Transverse colon (tissue), 4 donors: ENCODE results near the gene MAP2K6. TPM values are rescaled to one million over a fixed set of nuclear protein-coding genes. Genes with fewer than 3 reads are reported as not detected.

ENCODE experiments used
- DNase-seq: peaks from one replicate; pipeline ENCODE4 v3.0.0-alpha.2; 2019
- H3K27ac ChIP-seq, 4 donors: fragments of 200-600 bp; sonication (generic); 2 replicates each; pipeline ENCODE4 v1.5.1; 2016 to 2018; ENCODE audit warnings: inconsistent platforms in 4 of 4
- H3K27me3 ChIP-seq: fragments of 200-600 bp; sonication (generic); 2 replicates; pipeline ENCODE4 v1.5.1; 2017; ENCODE audit warnings: inconsistent platforms
- H3K36me3 ChIP-seq, 4 donors: fragments of 200-600 bp; sonication (generic); 2 replicates each; pipeline ENCODE4 v1.5.1; 2017 to 2019; ENCODE audit warnings: inconsistent platforms in 4 of 4
- H3K4me1 ChIP-seq, 4 donors: fragments of 200-600 bp; sonication (generic); 2 replicates each; pipeline ENCODE4 v1.5.1; 2017 to 2020; ENCODE audit warnings: inconsistent platforms in 4 of 4
- H3K4me3 ChIP-seq, 4 donors: fragments of 200-600 bp; sonication (generic); 1 replicate in 1 of 4; 2 replicates in 3 of 4; pipeline versions ENCODE4 v1.5.1 to v1.6.1; 2017 to 2019; ENCODE audit warnings: inconsistent platforms in 4 of 4
- H3K9me3 ChIP-seq, 2 donors: fragments of 200-600 bp; sonication (generic); 2 replicates each; pipeline ENCODE4 v1.5.1; 2017 to 2019; ENCODE audit warnings: inconsistent platforms in 2 of 2
- EP300 ChIP-seq: sonication (generic); formaldehyde crosslinking; IDR thresholded peaks from one replicate; pipeline ENCODE4 v1.6.1; 2017; ENCODE audit warnings: antibody characterized with exemption, low read depth
- POLR2A ChIP-seq: fragments of 450-650 bp; IDR thresholded peaks from one replicate; pipeline ENCODE4 v1.6.1; 2016; ENCODE audit warnings: antibody characterized with exemption, mild to moderate bottlenecking, moderate library complexity
- POLR2AphosphoS5 ChIP-seq, 3 donors: sonication (generic); formaldehyde crosslinking; IDR thresholded peaks; one replicate each; pipeline ENCODE4 v1.6.1; 2016; ENCODE audit warnings: antibody characterized with exemption in 3 of 3
- WGBS, 2 donors: methylation state at CpG; one replicate each; pipeline ENCODE4 v1.1.5; 2018; ENCODE audit warnings: low coverage in 1 of 2; 5-methylcytosine and 5-hydroxymethylcytosine counted together
- in situ Hi-C, 4 donors: fragments of 200-750 bp; cut with MboI; loops; one replicate each; pipeline versions ENCODE4 v1.15.0 to v1.15.1; 2017; ENCODE audit warnings: low sequenced_read_pairs in 3 of 4, low pct_ligation_motif_present in 1 of 4, low pct_unique_long_range_greater_than_20kb in 1 of 4
- intact Hi-C: fragments of 100-400 bp; cut with DNase I; formaldehyde crosslinking; loops from one replicate; pipeline ENCODE4 v1.15.1; 2023; ENCODE audit warnings: low total_unique reads
- total RNA-seq, 4 donors: library from RNA; depleted of rRNA; stranded (reverse); fragments of >200 nt; gene quantifications; one replicate each; pipeline ENCODE4 v1.1.0, GENCODE V29; 2016
- TF ChIP-seq, protein P1 (sequence below), 5 experiments: fragments of 200-600 bp in 3 of 5; fragments of 450-650 bp in 2 of 5; sonication (generic) in 3 of 5; IDR thresholded peaks; 1 replicate in 2 of 5; 2 replicates in 3 of 5; pipeline ENCODE4 v1.5.1; 2016 to 2017; ENCODE audit warnings: antibody characterized with exemption in 5 of 5, inconsistent platforms in 3 of 5, mild to moderate bottlenecking in 2 of 5, moderate library complexity in 1 of 5

MAP2K6 gene
- total RNA-seq, 4 donors from 2014 or later: 16.1 to 50.7 (median 45.8) TPM

DNA sequence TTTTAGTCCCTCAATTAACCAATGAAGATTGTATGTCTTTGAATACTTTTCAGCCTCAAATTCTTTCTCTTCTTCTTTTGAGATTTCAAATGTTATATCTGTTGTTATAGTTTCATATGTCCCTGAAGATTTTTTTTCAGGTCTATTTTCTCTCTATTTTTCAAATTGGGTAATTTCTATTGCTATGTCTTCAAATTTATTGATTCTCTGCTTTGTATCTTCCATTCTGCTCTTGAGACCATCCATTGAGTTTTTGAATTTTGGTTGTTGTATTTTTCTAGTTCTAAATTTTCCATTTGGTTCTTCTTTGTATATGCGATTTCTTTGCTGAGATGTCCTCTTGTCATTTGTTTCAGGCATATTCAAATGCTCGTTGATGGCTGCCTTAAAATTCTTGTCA, 26.7 kb downstream of the MAP2K6 start:
- no peak overlapping the region for H3K4me3 ChIP-seq
- 97% methylated on average over 2 of the region's 2 CpGs; no CpG with 5 or more reads in 1 of the 2 donors for WGBS, 2 donors
- H3K36me3 ChIP-seq: peaks cover 0 to 6% (median 0%) of the 10 kb centered on the region in 4 donors
- peaks cover 0 to 3% of the 10 kb centered on the region in 2 donors for H3K9me3 ChIP-seq
- no peaks in the 10 kb centered on the region for H3K27me3 ChIP-seq
- H3K4me1 ChIP-seq: peaks cover 3 to 25% (median 17%) of the 10 kb centered on the region in 4 donors
- no peak for DNase-seq
- TF ChIP-seq POLR2AphosphoS5 (IDR thresholded peaks at IDR 0.05) (no peak), POLR2A (no peak), EP300 (no peak)
- TF ChIP-seq, protein P1, sequence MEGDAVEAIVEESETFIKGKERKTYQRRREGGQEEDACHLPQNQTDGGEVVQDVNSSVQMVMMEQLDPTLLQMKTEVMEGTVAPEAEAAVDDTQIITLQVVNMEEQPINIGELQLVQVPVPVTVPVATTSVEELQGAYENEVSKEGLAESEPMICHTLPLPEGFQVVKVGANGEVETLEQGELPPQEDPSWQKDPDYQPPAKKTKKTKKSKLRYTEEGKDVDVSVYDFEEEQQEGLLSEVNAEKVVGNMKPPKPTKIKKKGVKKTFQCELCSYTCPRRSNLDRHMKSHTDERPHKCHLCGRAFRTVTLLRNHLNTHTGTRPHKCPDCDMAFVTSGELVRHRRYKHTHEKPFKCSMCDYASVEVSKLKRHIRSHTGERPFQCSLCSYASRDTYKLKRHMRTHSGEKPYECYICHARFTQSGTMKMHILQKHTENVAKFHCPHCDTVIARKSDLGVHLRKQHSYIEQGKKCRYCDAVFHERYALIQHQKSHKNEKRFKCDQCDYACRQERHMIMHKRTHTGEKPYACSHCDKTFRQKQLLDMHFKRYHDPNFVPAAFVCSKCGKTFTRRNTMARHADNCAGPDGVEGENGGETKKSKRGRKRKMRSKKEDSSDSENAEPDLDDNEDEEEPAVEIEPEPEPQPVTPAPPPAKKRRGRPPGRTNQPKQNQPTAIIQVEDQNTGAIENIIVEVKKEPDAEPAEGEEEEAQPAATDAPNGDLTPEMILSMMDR (IDR thresholded peaks at IDR 0.05): no peak
- in situ Hi-C loops (no loop called here), intact Hi-C loops (no loop called here)
- no peak overlapping the region for H3K27ac ChIP-seq

GRCh38 chr17:69443138-69443537, 28.6 kb downstream of the MAP2K6 start:
- TF ChIP-seq POLR2AphosphoS5 (IDR thresholded peaks at IDR 0.05): no peak
- Histone ChIP-seq H3K27me3 (no peaks in the 10 kb centered on the region), H3K9me3 (peaks cover 0 to 3% of the 10 kb centered on the region in 2 donors), H3K27ac (peak overlapping the region; percentile 32 to 53 (median 46)), H3K4me1 (peaks cover 3 to 35% (median 20%) of the 10 kb centered on the region in 4 donors), H3K36me3 (peaks cover 0 to 6% (median 0%) of the 10 kb centered on the region in 4 donors), H3K4me3 (no peak overlapping the region)
- in situ Hi-C loops: no loop called here
- WGBS, 2 donors: 70 to 78% methylated on average over 3 to 4 of the region's 4 CpGs
- DNase-seq: no peak
- intact Hi-C loops: no loop called here

DNA sequence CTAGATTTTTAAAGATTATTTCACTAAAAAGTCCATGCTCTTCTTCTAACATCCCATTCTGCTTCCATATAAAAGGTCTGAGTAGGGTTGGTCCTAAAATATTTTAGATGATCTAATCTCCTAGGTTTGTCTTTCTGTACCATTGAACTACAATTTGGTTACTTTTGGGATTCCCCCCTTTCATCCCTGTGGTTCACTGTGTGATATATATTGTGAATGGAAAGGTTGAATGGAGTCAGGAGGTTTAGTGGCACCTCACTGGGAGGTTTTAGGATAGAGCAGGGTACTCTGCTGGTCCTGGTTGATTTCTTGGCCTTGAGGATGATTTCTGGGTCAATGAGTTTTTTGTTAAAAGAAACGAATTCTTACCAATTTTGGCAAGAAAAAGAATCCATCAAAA, 29.5 kb downstream of the MAP2K6 start:
- Histone ChIP-seq H3K4me1 (peaks cover 10 to 44% (median 25%) of the 10 kb centered on the region in 4 donors), H3K36me3 (peaks cover 0 to 6% (median 0%) of the 10 kb centered on the region in 4 donors), H3K27ac (no peak overlapping the region), H3K27me3 (no peaks in the 10 kb centered on the region), H3K9me3 (peaks cover 0 to 3% of the 10 kb centered on the region in 2 donors), H3K4me3 (no peak overlapping the region)
- DNase-seq: no peak
- intact Hi-C loops (no loop called here), in situ Hi-C loops (no loop called here)
- 50 to 76% methylated on average over 1 of the region's 1 CpG for WGBS, 2 donors
- no peak for TF ChIP-seq POLR2AphosphoS5 (IDR thresholded peaks at IDR 0.05)

GRCh38 chr17:69445132-69445531, 30.6 kb downstream of the MAP2K6 start:
- Histone ChIP-seq H3K27ac (no peak overlapping the region), H3K9me3 (no peaks in the 10 kb centered on the region), H3K27me3 (no peaks in the 10 kb centered on the region), H3K36me3 (no peaks in the 10 kb centered on the region), H3K4me1 (peaks cover 10 to 47% (median 25%) of the 10 kb centered on the region in 4 donors), H3K4me3 (no peak overlapping the region)
- TF ChIP-seq EP300 (no peak), POLR2A (no peak), POLR2AphosphoS5 (IDR thresholded peaks at IDR 0.05) (no peak)
- TF ChIP-seq, protein P1 (IDR thresholded peaks at IDR 0.05): no peak
- in situ Hi-C loops (no loop called here), intact Hi-C loops (no loop called here)
- no peak for DNase-seq
- WGBS, 2 donors: 67 to 69% methylated on average over 1 to 2 of the region's 2 CpGs

GRCh38 chr17:69447726-69448125, 33.2 kb downstream of the MAP2K6 start:
- in situ Hi-C loops (no loop called here), intact Hi-C loops (no loop called here)
- no peaks in the 10 kb centered on the region for H3K9me3 ChIP-seq
- no peaks in the 10 kb centered on the region for H3K27me3 ChIP-seq
- H3K4me3 ChIP-seq: no peak overlapping the region
- 60 to 64% methylated on average over 2 to 5 of the region's 5 CpGs for WGBS, 2 donors
- H3K4me1 ChIP-seq: peaks cover 10 to 41% (median 16%) of the 10 kb centered on the region in 4 donors
- peak overlapping the region; percentile 45 to 85 (median 76) for H3K27ac ChIP-seq
- no peak for DNase-seq
- no peaks in the 10 kb centered on the region for H3K36me3 ChIP-seq
- TF ChIP-seq POLR2A: no peak
- no peak for TF ChIP-seq EP300
- TF ChIP-seq, protein P1 (IDR thresholded peaks at IDR 0.05): no peak
- TF ChIP-seq POLR2AphosphoS5 (IDR thresholded peaks at IDR 0.05): no peak
